H4 (cell line): ENCODE results near the gene COL15A1. TPM values are rescaled to one million over a fixed set of nuclear protein-coding genes. Genes with fewer than 3 reads are reported as not detected.

Source experiments
- DNase-seq: peaks from one replicate; pipeline ENCODE4 v3.0.0-alpha.2; 2015; ENCODE audit warnings: low spot score
- total RNA-seq: library from RNA; depleted of rRNA; stranded (reverse); fragments of >200 nt; shearing (Covaris generic); gene quantifications from 2 replicates; pipeline ENCODE4 v1.2.3, GENCODE V29; 2014; rRNA removed

The COL15A1 gene
- total RNA-seq, 1 experiment from 2014 or later, result 1.8 TPM

DNA sequence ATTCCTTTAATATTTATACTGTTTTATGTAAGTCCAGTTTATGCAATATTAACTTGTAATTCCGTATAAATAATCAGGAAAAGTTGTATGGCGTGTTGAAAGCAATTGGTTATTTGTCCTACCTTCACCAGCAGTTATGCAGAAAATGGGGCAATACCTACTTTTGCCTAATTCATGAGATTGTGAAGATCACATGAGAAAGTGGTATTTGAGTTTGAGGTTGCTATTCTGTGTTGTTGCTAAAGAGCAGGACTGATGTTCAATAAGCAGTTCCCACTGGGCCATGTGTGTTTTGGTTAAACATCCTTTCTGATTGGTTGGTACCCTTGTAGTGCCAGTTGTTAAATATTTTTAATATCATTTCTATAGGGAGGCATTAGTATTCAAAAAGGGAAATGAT lies 164.4 kb downstream of the COL15A1 start:
- no peak for DNase-seq

- DNase-seq, result peak; percentile 75
Measured at GRCh38 chr9:99109522-99109921, 165.8 kb downstream of the COL15A1 start.

DNA sequence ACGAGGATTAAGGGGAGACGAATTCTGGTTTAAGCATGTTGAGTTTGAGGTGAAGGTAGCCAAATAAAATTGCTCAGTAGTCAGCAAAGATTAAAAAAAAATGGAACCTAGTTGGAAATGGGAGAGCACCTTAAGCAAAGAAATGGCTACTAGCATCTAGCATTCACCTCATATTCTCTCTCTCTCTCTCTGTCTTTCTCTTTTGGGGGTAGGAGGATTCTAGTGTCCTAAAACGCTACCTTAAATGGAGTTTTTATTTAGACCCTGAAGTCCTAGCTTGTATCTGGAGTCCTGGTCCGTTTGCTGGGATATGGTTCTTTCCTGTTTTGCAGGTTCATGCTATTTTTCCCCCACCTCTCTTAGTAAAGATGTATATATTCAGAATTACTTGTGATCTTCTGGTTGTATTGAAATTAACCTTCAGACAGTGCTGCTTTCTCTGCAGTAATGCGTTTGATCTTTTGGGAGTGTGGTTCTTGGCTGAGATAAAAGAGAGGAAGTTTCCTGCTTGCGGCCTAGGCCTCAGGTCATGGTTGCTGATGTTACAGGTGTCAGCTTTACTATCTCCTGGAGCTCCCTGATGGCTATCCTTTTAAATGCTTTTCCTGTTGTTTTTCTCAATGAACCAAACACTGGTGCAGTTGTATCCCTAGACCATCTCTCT lies 169.2 kb downstream of the COL15A1 start:
- no peak for DNase-seq

DNA sequence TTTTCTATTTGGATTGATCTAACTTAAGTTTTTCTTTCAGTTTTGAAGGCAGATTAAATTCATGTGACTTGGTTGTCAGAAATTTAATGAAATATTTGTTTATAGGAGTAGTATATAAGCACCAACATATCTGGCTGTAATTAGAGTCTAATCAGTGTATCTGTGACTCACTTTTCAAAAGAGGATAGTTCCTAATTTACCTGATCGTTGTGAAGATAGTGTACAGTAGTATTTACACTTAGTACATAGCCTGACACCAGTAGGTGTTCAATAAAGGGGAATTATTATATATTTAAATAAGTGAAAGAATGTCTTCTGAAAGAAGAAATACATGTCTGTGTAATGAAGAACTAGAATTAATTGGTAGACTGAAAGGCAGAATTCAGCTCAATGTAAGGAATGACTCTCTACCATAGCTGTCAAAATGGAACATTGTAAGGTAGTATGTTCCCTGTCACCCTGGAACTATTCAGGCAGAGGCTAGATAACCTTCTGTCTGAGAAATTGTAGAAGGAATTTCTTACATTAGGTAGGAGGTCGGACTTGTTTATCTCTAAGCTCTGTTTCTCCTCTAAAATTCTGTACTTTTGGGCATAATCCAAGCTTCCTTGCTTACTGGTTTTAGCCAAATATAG lies 169.8 kb downstream of the COL15A1 start:
- no peak for DNase-seq

- DNase-seq, result no peak
Measured at GRCh38 chr9:99114049-99114440, 170.3 kb downstream of the COL15A1 start.

GRCh38 chr9:99114846-99115500 lies 171.3 kb downstream of the COL15A1 start:
- DNase-seq, result no peak

GRCh38 chr9:99116003-99116411 lies 172.3 kb downstream of the COL15A1 start:
- no peak for DNase-seq

DNA sequence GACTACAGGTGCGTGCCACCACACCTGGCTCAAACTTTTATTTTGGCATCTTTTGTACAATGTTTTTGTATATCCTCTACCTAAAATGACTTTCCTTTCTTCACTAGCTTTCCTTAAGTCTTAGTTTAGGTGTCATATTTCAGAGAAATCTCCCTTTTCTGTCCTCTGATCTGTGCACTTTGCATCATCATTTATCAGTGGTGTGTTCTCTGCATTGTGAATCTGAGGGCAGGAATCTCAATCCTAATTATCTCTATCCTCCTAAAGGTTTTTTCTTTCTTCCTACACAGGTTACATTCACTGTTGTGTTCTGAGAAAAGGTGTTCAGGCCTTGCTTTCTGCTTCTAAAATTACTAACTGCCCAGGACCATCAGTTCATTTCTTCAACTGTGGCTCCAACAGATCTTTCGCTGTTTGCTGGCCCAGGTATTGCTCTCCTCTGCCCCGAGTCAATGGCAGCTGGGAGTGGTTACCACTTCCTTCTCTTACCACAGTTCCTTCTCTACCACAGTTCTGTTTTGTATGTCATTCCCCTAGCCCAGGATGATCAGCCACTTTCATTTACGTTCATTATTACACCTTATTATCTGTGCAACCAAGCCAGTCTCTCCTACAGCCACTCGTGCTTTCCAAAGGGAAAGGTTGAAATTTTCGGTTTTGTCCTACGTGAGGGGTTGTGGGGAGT lies 175.2 kb downstream of the COL15A1 start:
- DNase-seq, result no peak

DNA sequence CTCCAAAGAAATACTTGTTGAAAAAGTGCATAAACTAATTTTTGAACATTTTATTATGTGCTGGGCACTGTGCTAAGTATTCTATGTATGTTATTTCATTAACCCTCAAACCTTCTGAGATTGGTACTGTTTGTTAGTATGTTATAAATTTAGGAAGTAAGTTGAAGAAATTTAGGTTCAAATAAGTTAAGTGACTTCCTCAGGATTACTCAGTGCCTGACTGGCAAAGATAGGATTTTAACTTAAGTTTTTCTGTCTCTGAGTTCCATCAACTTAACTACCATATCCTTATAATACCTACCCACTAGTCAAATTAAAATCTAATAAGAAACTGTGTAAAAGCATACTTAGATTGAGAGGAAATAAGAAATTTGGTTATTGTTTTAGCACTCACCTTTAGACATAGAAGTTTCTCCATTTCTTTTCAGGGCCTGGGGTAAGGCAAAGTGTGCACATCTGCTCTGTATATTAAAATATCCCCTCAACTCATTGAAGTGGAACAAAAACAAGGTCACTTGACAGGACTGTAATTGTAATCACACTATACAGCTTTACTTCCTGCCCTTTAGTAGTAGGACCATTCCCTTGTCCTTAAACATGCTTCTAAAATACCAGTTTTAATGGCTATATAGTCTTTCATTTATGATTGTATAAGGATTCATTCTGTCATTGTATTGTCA lies 176.4 kb downstream of the COL15A1 start:
- DNase-seq, result no peak

Other genes with a start within 250 kb of the COL15A1 start
- 0.37 and 0.91 TPM in 2 replicates for gene GABBR2, start 235.0 kb upstream of the COL15A1 start, total RNA-seq
- gene ANKS6, start 147.4 kb upstream of the COL15A1 start, total RNA-seq, result 11.6 and 12.6 TPM in 2 replicates
- gene GALNT12, start 136.2 kb upstream of the COL15A1 start, total RNA-seq, result 3.1 and 3.6 TPM in 2 replicates
- gene TGFBR1, start 161.2 kb downstream of the COL15A1 start, total RNA-seq, result 31.7 and 35.7 TPM in 2 replicates